VCaP (cell line): Measurements from ENCODE around the gene AOAH.

Experiments
- H3K27ac ChIP-seq: fragments of 450-650 bp; 2 replicates; pipeline ENCODE4 v1.5.1; 2017
- TF ChIP-seq, protein P1 (sequence below): fragments of 450-650 bp; conservative IDR thresholded peaks from 2 replicates; pipeline ENCODE4 v1.5.1; 2017; ENCODE audit warnings: mild to moderate bottlenecking, moderate library complexity

Gene AOAH

DNA sequence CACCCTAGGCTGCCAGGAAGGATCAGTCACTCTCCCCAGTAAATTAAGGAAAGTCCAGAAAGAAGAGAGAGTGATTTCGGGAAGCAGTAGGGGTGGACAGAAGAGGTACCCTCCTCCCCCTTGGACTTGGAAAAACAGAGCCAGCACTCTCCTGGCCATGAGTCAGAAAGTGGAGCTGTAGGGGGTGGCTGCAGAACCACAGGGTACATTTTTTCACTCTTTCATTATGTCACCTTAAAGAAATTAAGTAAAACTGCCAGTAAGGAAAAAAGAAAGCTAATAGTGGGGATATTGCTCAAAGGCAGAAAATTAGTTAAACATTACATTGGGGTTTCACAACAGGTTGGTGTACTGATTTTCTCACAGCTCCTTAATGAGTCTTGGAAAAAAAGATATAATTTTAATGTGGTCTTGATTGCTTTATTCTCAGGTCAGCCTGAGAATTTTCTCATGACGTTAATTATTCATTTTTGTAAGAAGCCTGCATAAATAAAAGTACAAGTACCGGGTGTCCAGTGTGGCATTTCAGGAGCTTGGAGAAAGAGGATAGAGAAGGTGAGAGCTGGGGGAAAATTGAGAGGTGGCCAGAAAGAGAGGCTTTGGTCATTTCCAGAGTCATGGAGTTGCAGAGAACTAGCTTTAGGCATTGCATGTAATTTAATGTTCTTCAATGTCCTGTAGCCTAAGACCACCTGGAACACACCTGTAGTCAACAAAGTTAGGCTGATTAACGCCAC lies 23.2 kb upstream of the AOAH start:
- H3K27ac ChIP-seq: no peak overlapping the region
- TF ChIP-seq, protein P1, sequence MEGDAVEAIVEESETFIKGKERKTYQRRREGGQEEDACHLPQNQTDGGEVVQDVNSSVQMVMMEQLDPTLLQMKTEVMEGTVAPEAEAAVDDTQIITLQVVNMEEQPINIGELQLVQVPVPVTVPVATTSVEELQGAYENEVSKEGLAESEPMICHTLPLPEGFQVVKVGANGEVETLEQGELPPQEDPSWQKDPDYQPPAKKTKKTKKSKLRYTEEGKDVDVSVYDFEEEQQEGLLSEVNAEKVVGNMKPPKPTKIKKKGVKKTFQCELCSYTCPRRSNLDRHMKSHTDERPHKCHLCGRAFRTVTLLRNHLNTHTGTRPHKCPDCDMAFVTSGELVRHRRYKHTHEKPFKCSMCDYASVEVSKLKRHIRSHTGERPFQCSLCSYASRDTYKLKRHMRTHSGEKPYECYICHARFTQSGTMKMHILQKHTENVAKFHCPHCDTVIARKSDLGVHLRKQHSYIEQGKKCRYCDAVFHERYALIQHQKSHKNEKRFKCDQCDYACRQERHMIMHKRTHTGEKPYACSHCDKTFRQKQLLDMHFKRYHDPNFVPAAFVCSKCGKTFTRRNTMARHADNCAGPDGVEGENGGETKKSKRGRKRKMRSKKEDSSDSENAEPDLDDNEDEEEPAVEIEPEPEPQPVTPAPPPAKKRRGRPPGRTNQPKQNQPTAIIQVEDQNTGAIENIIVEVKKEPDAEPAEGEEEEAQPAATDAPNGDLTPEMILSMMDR: no peak

DNA sequence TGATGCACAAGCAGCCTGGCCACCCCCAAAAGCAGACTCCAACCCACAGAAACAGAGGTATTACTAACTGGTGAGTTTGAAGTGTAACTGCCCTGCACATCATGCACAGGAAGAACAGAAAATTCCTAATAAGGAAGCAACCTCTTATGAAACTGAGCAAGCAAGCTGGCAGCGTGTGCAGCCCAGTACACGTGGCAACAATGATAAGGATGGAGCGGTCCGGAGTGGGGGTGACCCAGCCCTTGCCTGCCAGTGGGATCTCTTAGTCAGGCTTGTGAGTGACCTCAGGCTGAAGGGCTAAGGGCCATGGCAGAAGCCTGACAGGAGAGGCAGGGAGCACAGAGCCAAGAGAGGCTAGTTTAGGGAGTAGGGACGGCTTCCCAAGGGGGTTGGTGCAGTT lies 22.1 kb upstream of the AOAH start:
- TF ChIP-seq, protein P1: no peak

DNA sequence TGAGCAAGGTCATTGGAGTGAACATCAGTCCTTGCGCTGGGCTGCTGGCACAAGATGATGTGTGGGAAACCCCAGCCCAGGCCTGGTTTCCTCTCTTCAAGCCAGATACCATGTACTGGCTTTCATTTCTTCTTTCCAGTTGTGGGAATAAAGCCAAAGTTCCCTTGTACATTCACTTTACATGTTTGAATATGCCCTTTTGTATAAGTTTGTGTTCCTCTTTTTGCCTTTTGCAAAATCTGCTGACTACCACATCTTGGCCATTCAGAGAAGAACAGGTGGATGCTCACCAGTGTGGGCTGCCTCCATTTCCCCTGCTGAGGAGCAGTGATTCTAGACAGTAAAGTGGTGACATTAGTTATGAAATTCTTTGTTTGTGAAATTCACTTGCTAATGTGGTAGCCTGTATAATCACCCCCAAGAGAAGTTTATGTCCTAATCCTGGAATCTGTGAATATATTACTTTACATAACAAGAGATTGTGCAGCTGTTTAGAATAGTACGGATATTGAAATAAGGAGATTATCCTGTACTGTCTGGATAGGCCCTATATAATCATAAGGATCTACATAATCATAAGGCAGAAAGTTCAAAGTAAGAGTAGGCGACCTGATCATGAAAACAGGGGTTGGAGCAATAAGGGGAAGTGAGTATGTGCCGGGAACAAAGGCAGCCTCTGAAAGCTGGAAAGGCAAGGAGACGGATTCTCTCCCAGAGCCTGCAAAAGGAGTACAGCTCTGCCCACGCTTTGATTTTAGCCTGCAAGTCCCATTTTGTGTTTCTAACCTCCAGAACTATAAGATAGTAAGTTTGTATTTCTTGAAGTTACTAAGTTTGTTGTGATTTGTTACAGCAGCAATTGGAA lies 18.8 kb upstream of the AOAH start:
- H3K27ac ChIP-seq: no peak overlapping the region
- TF ChIP-seq, protein P1: no peak

More for the DNA sequence above, 22.1 kb upstream of the AOAH start:
- H3K27ac ChIP-seq: no peak overlapping the region

DNA sequence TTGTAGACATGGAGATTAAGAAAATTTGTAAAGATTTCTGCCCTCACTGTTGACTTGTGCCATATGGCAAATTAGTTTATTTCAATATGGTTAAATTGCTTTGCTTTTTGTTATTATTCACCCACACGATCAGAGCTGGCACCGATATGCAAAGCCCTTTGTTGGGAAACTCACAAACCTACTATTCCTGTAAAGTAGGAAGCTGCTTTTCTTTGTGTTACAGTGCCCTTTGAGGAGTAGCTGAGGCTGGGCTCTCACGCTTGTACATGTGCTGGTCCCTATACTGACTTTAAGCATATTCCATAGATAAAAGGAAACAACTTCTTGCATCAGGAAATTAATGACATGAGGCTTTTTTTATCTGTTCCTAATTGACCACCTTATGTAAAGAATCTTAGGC lies 17.6 kb upstream of the AOAH start:
- no peak overlapping the region for H3K27ac ChIP-seq
- TF ChIP-seq, protein P1: no peak

DNA sequence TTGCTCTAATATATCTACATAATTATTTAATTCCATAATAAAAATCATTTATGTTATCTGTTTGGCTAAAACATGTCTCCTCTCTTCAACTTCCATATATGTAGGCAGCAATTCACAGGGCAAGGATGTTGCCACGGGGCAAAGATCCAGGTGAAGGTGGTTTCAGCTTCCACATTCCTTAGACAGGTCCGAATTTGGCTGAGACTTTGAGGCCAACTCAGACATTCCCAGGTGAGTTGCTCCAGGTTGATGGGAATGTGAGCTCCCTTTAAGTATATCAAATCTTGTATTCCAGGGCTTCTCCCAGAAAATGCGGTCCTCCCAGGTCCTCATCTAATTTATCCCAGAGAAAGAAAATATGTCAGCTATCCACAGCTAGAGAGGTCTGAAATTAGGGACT lies 15.1 kb upstream of the AOAH start:
- TF ChIP-seq, protein P1: no peak
- no peak overlapping the region for H3K27ac ChIP-seq

DNA sequence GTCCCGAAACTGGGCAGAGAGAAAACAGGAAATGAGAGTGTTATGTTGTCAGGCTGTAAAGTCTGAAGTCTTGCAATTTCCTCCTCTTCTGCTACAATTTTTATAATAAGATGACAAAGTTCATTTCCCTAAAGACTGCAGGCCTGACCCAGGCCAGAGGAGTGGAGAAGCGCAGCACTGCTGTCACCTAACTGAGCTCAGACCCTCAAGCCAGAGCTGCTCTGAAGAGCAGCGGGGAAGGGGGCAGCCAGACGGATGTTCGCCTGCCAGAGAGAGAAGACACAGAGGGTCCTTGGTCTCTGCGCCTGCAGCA lies 12.6 kb upstream of the AOAH start:
- no peak overlapping the region for H3K27ac ChIP-seq
- TF ChIP-seq, protein P1: no peak

DNA sequence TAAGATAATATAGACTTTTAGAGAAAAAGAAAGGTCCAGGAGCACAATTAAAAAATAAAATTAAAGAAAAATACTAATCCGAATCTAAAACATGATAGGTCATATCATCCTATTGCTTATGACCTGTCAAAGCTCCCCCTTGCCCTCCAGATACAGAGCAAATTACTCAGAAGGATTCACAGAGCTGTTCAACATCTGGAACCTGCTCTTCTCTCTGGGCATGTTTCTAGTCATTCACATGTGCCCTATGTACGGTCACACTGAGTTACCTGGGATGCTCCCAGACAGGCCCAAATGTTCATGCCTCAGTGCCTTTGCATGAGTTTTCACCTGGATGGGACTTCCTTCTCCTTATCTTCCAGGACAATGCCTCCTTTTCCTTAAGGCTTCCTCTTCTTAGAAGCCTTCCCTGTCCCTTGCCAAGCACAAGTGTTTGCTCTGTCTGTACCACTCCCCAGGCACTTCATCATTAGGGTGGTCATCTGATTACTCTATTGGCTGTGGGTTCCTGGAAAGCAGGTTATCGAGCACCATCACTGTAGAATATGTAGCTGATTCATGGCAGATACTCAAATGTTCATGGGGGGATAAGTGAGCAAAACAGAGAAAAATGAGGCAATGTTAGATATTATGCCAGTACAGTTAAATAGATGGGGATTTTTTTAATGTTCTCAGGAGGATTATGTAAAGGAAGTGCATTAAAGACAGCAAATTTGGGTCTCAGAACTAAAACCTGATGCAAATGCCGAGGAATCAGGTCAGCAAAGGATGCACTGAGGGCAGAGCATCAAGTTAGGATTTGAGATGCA lies 12.0 kb upstream of the AOAH start:
- no peak overlapping the region for H3K27ac ChIP-seq
- TF ChIP-seq, protein P1: no peak
